Urinary bladder (tissue), 4 donors: Measurements from ENCODE around the gene SAMD1. TPM values are rescaled to one million over a fixed set of nuclear protein-coding genes. Genes with fewer than 3 reads are reported as not detected.

Source experiments
- DNase-seq: peaks from one replicate; pipeline ENCODE4 v3.0.0-alpha.2; 2015; ENCODE audit errors: extremely low spot score
- H3K27ac ChIP-seq: one replicate; pipeline ENCODE4 v1.5.1; 2013; ENCODE audit warnings: low read depth, mild to moderate bottlenecking, moderate library complexity
- H3K36me3 ChIP-seq: one replicate; pipeline ENCODE4 v1.6.1; 2013; ENCODE audit warnings: mild to moderate bottlenecking, moderate library complexity; ENCODE audit not compliant: insufficient read depth
- H3K4me1 ChIP-seq: one replicate; pipeline ENCODE4 v1.6.1; 2013; ENCODE audit warnings: mild to moderate bottlenecking, moderate library complexity; ENCODE audit not compliant: insufficient read depth
- H3K4me3 ChIP-seq: one replicate; pipeline ENCODE4 v1.5.1; 2013; ENCODE audit warnings: low read depth, low read length
- WGBS: extraction: QIAGEN DNeasy Blood & Tissue Kit; methylation state at CpG from one replicate; pipeline ENCODE4 v1.1.7; 2013; 5-methylcytosine and 5-hydroxymethylcytosine counted together
- polyA plus RNA-seq: library from polyadenylated mRNA; stranded (reverse); fragments of 200-250 nt; gene quantifications from one replicate; pipeline ENCODE4 v1.2.3, GENCODE V29; 2013
- total RNA-seq: library from RNA; depleted of rRNA; stranded (reverse); fragments of >200 nt; gene quantifications from one replicate; pipeline ENCODE4 v1.2.3, GENCODE V29; 2014
- donor health status: healthy with polysubstance abuse.
- donor health status: healthy.

SAMD1 gene
- total and polyA plus RNA-seq, 2 donors = 16.0 to 50.5 TPM

DNA sequence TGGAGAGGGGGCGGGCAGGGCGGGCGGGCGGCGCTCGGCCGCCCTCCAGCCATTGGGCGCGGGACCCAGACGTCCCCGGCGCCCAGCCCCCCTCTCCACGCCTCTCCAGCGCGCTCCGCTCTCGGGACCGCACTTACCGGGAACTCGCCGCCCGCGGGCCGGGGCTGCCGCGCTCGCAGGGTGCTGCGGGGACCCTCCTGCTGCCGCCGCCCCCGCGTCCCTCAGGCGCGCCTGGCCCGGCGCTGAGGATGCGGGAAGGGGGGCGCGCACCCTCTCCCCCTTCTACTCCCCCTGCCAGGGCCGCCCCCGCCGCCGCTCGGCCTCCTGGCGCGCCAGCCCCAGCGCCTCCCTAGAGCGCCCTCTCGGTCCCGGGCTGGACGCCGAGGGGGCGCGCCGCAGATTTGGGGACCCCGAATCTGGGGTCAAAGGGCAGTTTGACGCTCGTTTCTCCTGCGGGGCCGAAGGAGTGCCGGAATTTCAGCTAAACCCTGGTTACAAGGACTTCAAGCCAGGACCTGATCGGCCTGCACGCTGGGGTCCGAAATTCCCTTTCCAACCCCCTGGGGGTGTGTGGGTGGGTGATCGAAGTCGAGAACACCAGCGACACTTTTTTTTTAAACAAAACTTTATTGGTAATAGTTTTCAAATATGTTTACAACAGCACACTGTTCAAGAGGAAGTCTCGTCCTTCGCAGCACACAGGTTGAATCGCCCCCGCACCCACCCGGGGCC lies 696 bp upstream of the SAMD1 start:
- Histone ChIP-seq H3K4me3 (peak overlapping the region; percentile 94), H3K4me1 (no peaks in the 10 kb centered on the region), H3K36me3 (no peaks in the 10 kb centered on the region), H3K27ac (peak overlapping the region; percentile 84)
- WGBS = under 1% methylated on average over 66 of the region's 72 CpGs
- DNase-seq = no peak

DNA sequence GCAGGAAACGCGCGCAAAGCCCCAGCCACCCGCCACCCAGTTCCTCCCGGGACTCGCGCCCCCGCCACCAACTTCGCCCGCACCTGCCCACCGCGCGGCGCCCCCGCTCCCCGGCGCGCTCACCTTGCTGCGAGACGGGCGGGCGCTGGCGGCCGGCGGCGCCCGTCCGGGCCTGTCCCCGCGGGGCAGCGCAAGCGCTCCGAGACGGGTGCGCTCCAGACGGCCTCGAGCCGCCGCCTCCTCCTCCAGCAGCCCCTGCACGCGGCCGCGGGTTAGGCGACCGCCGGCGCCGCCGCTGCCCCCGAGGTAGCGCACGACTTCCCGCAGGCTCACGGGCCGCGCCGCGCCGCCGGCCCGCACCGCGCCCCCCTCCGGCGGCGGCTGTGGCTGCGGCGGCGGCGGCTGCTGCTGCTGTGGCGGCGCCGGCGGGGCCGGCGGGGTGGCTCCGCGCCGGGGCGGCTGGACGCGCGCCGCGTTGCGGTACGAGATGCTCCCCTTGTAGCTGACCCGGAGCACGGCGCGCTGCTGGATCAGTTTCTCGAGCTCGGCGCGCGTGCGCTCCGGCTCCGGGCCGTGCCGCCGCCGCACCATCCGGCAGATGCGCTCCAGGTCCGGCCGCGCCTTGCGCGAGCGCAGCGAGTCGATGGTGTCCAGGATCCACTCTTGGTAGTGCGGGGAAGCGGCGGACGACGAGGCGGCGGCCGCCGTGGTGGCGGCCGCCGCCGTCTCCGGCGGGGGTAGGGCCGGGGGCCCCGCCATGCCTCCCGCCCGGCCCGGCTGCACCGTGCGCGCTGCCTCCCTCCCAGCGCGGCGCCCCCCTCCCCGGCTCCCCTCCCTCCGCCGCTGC lies 666 bp downstream of the SAMD1 start:
- H3K4me1 ChIP-seq = no peaks in the 10 kb centered on the region
- WGBS = under 1% methylated on average over 141 of the region's 142 CpGs

DNA sequence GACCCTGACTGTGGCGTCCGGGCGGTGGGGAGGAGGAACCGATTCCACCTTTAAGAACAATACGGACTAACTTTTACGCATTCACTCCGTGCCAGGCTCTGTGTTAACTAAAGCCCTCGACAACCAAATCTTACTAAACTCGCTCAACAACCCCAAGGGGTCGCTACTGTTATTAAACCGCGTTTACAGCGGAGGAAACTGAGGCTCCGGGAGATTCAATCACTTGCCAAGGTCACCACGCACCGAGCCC lies 1.2 kb downstream of the SAMD1 start:
- Histone ChIP-seq H3K27ac (peak overlapping the region; percentile 12), H3K36me3 (no peaks in the 10 kb centered on the region), H3K4me3 (peak overlapping the region; percentile 94), H3K4me1 (no peaks in the 10 kb centered on the region)
- 12% methylated on average over 16 of the region's 16 CpGs for WGBS
- DNase-seq = no peak

More for the DNA sequence above, 666 bp downstream of the SAMD1 start:
- peak overlapping the region; percentile 94 for H3K4me3 ChIP-seq
- no peak for DNase-seq
- no peaks in the 10 kb centered on the region for H3K36me3 ChIP-seq
- peak overlapping the region; percentile 41 for H3K27ac ChIP-seq

DNA sequence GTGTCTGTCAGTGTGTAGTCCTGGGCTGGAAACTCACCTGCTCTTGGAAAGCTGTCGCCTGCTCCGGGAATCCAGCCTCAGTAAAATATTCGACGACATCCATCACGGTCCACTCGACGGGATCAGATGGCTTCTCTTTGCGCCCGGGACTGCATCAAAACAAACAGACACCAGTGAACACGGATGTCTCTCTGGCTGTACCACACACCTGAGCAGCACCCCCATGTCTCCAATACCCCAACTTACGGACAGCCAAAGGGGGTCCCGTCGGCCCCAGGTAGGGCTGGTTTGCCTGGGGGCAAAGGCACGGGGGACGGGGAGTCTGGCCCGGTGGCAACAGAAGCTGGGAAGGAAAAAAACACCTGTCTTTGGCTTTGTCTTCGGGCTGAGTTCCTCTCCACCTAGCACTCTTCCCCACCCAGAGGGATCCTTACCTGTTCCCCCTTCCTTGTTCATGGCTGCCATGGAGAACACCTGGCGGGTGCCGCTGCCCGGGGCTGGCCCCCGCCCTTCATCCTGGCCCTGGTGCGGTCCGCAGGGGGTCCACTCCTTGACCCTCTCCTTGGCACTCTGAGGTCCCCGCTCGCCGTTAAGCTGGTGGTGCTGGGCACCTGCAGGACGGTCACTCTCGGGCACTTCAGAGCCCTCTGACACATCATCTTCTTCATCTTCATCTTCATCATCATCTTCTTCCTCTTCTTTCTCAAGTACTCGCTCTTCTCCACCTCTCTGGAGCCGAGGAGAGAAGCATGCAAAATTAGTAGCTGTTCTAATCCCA lies 1.7 kb downstream of the SAMD1 start:
- Histone ChIP-seq H3K4me1 (no peaks in the 10 kb centered on the region), H3K36me3 (no peaks in the 10 kb centered on the region), H3K27ac (no peak overlapping the region), H3K4me3 (no peak overlapping the region)
- no peak for DNase-seq
- WGBS = 88% methylated on average over 30 of the region's 30 CpGs

DNA sequence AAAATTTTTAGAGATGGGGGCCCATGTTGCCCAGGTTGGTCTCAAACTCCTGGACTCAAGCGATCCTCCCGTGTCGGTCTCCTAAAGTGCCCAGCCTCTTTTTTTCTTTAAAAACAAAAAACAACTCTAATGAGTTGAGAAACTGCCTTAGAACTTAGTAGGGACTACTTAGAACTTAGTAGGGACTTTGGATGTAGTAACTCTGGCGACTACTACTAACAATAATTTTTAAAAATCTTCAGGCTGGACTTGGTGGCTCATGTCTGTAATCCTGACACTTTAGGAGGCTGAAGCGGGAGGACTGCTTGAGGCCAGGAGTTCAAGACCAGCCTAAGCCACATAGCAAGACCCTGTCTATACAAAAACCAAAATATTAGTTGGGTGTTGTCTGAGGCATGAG lies 4.5 kb downstream of the SAMD1 start:
- WGBS = 89% methylated on average over 5 of the region's 5 CpGs
- DNase-seq = no peak
- Histone ChIP-seq H3K4me1 (no peaks in the 10 kb centered on the region), H3K27ac (no peak overlapping the region), H3K4me3 (no peak overlapping the region), H3K36me3 (no peaks in the 10 kb centered on the region)

DNA sequence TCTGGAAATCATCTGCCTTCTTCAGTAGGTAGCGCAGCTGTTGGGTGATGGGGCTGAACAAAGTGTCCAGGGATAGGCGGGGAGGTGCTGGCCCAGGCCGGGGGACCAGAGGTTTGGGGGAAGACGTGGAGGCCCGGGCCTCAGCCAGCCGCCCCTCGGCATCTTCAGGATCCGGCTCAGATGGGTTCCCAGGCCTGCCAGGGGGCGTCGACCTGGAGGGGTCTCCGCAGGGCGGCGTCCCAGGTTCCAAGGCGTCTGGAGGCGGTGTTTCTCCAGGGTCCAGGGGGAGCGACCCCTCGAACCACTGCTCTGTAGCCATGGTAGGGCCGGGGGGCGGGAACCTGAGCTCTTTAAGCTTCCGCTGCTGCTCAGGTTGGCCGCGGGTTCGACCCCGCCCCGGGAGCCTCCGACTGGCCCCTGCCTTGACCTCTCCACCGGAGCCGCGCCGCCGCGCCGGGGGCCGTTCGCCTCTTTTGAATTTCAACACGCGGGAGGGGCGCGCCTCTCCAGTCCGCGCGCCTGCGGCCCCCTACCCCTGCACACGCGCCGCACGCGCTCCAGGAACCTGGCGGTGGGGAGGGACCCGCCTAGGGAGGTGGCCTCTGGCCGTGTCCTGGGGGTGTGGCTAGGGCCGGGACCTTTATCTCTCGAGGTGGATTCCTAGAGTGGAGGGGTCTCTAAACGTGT lies 5.1 kb downstream of the SAMD1 start, which contains the start of gene C19orf67:
Gene C19orf67, minus strand, starts transcription at position 475 of the 687 bp plus-strand sequence. Its CDS starts 156 bp downstream, at position 319.
- H3K4me1 ChIP-seq = no peaks in the 10 kb centered on the region
- WGBS = 52% methylated on average over 54 of the region's 54 CpGs

GRCh38 chr19:14082675-14082960 lies 7.9 kb downstream of the SAMD1 start:
- no peak for DNase-seq
- 89% methylated on average over 1 of the region's 1 CpG for WGBS
- Histone ChIP-seq H3K4me3 (no peak overlapping the region), H3K4me1 (no peaks in the 10 kb centered on the region), H3K36me3 (no peaks in the 10 kb centered on the region), H3K27ac (no peak overlapping the region)

More for the DNA sequence above, 5.1 kb downstream of the SAMD1 start, which contains the start of gene C19orf67:
- Histone ChIP-seq H3K27ac (no peak within 1 kb of the TSS), H3K36me3 (no peaks in the 10 kb centered on the region), H3K4me3 (no peak within 1 kb of the TSS)
- no peak for DNase-seq

GRCh38 chr19:14081797-14082674 lies 8.5 kb downstream of the SAMD1 start:
- peak overlapping the region; percentile 79 for H3K27ac ChIP-seq
- no peak for DNase-seq
- H3K4me3 ChIP-seq = peak overlapping the region; percentile 71
- no peaks in the 10 kb centered on the region for H3K36me3 ChIP-seq
- no peaks in the 10 kb centered on the region for H3K4me1 ChIP-seq
- 23% methylated on average over 24 of the region's 24 CpGs for WGBS

DNA sequence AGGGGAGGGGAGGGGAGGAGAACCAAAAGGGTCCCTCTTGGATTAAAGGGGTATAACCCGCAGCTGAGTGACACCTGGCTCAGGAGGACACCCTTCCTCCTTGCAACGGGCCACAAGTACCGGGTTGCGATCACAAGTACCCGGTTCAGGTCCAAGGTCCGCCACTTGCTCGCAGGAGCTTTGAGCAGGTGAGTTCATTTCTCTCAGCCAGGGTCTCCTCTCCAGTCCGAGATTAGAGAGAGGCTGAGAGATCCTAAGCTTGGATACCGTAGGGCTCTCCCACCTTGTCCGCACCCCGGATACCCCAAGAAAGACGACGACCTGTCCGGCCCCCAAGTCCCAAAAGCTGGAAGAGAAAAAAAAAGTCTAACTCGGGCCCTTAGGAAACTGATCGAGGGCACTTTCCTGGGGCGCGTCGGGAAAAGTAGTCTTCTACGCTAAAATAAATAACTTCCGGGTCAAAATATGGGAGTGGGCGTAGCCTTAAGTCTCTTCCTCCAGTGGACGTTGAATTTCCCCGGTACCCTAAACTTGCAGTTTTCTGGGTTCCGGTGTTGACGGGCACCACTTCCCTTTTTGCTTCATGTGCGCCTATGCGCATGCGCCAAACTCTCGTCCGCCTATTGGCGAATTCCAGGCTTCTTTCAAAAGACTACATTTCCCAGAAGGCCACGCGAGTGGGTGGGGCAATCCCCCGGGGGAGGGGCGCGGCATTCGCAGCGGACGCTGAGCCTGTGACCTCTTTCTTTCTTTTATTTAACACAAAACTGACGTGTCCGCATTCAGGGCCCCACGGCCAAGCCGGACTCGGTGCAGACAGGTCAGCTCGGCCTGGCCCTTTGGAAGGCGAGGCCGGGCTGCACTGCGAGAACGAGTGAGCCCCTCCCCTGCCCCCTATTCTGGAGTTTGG lies 9.4 kb downstream of the SAMD1 start:
- Histone ChIP-seq H3K4me3 (peak overlapping the region; percentile 71), H3K27ac (peak overlapping the region; percentile 80), H3K36me3 (no peaks in the 10 kb centered on the region), H3K4me1 (no peaks in the 10 kb centered on the region)
- under 1% methylated on average over 50 of the region's 50 CpGs for WGBS
- DNase-seq = peak; percentile 99

DNA sequence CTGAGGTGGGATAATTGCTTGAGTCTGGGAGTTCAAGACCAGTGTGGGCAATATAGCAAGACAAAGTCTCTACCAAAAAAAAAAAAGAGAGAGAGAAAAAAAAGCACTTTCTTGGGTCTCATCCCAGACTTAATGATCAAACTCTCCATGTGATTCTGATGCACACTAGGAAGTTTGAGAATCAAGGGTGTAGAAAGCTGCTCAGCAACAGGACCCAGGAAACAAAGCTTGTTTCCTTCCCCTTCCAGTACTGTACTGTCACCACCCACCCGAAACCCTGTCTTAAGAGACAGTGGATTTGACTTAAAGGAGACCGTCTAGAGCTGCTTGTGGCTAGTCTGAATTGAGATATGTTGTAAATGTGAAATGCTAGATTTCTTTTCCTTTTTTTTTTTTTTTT lies 12.1 kb downstream of the SAMD1 start:
- DNase-seq = no peak
- Histone ChIP-seq H3K36me3 (no peaks in the 10 kb centered on the region), H3K27ac (no peak overlapping the region), H3K4me1 (no peaks in the 10 kb centered on the region), H3K4me3 (no peak overlapping the region)
- 72% methylated on average over 2 of the region's 2 CpGs for WGBS

DNA sequence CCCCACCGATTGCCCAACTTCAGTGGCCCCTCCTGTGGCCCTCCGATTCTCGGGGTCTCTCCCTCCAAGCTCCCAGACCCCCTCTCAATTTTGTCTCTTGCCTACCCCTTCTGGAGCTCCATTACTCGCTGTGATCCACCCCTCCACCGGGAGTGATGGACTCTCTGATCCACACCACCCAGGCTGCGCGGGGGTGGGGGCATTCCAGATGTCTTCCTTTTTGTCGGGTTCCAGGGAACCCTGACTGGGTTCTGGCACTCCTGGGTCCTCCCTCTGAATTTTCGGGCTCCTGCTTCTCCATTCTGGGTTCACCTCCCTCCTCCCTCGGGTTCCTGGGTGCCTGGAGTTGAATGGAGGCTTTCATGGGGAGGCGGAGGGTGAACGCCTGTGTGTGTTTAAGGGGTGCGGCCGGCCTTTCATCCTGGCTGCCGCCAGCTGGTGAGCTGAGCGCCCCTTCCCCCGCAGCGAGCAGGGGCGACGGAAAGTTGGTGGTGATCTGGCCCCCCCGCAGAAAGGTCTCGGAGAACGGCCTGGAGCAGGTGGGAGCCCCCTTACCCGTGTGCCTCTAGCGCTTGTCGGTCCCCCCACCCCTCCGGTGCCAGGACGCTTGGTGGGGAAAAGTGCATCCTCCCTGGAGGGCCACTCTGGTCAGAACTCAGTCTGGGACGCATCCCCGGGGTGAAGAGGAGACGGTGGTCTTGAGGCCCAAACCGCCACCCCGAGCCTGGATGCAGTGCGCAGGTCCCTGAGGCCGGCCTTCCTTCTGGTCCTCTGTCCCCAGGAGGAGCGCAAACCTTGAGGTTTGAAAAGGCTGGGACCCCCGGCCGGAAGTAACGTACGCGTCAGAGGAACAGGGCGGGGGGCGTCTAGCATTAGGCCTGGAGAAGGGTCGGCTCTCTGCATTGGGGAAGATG lies 16.4 kb downstream of the SAMD1 start:
- DNase-seq = no peak
- H3K27ac ChIP-seq = peak overlapping the region; percentile 86
- peak overlapping the region; percentile 51 for H3K4me3 ChIP-seq
- no peaks in the 10 kb centered on the region for H3K36me3 ChIP-seq
- 4% methylated on average over 44 of the region's 44 CpGs for WGBS
- H3K4me1 ChIP-seq = peaks cover 2% of the 10 kb centered on the region
